Heart right ventricle (tissue), 16 donors: ENCODE data around the gene CAMK1D. TPM values are rescaled to one million over a fixed set of nuclear protein-coding genes. Genes with fewer than 3 reads are reported as not detected.
"Not testable (repeated sequence)": the region's sequence is repeated elsewhere in the genome, so short reads cannot be mapped to it uniquely, and the experiment has no call there.

Experiments
- ATAC-seq, 8 donors: fragments of 200-7000 bp; cut with Tn5 transposase; one replicate each; pipeline ENCODE4 v1.9.1; 2020; ENCODE audit warnings: mild to moderate bottlenecking in 8 of 8, moderate library complexity in 8 of 8, moderate number of reproducible peaks in 1 of 8
- DNase-seq, 2 donors: peaks; one replicate each; pipeline ENCODE4 v3.0.0-alpha.2; 2020
- H3K27ac ChIP-seq, 10 donors: fragments of 200-600 bp; sonication (generic) in 2 of 10; one replicate each; pipeline versions ENCODE4 v1.5.0 to v1.8.0; 2020 to 2022; ENCODE audit warnings: mild to moderate bottlenecking in 3 of 10
- H3K27me3 ChIP-seq, 7 donors: fragments of 200-600 bp; one replicate each; pipeline ENCODE4 v1.8.0; 2021 to 2022; ENCODE audit warnings: mild to moderate bottlenecking in 2 of 7
- H3K36me3 ChIP-seq, 9 donors: fragments of 200-600 bp; sonication (generic) in 1 of 9; one replicate each; pipeline versions ENCODE4 v1.5.0 to v1.8.0; 2020 to 2022; ENCODE audit warnings: mild to moderate bottlenecking in 2 of 9
- H3K4me1 ChIP-seq, 9 donors: fragments of 200-600 bp; sonication (generic) in 1 of 9; one replicate each; pipeline versions ENCODE4 v1.5.0 to v1.8.0; 2020 to 2022; ENCODE audit warnings: mild to moderate bottlenecking in 4 of 9
- H3K4me3 ChIP-seq, 10 donors: fragments of 200-600 bp; sonication (generic) in 2 of 10; one replicate each; pipeline versions ENCODE4 v1.5.0 to v1.8.0; 2020 to 2022; ENCODE audit warnings: mild to moderate bottlenecking in 7 of 10, moderate library complexity in 2 of 10
- H3K9me3 ChIP-seq, 11 donors: fragments of 200-600 bp in 10 of 11; sonication (generic) in 2 of 11; one replicate each; pipeline versions ENCODE4 v1.5.0 to v1.8.0; 2013 to 2022; ENCODE audit warnings: mild to moderate bottlenecking in 2 of 11, control low read depth in 1 of 11, moderate library complexity in 1 of 11
- CTCF ChIP-seq, 9 donors: fragments of 200-600 bp; sonication (generic) in 2 of 9; IDR thresholded peaks; one replicate each; pipeline versions ENCODE4 v1.5.0 to v1.8.0; 2021 to 2022; ENCODE audit warnings: antibody characterized with exemption in 9 of 9, mild to moderate bottlenecking in 5 of 9, moderate library complexity in 1 of 9
- WGBS, 2 donors: extraction: QIAGEN DNeasy Blood & Tissue Kit; methylation state at CpG; one replicate each; pipeline ENCODE4 v1.1.7; 2013; ENCODE audit warnings: inconsistent platforms in 1 of 2; 5-methylcytosine and 5-hydroxymethylcytosine counted together
- intact Hi-C, 10 donors: fragments of 100-400 bp; cut with DNase I; formaldehyde crosslinking; loops; one replicate each; pipeline versions ENCODE4 v1.11.1 to v1.14.2; 2022
- polyA plus RNA-seq, 2 donors: library from polyadenylated mRNA; stranded (reverse); fragments of 200-250 nt; gene quantifications; one replicate each; pipeline ENCODE4 v1.2.3, GENCODE V29; 2013
- total RNA-seq, 10 donors: library from RNA; stranded (reverse); fragmentation: NEBNext Ultra II Directional in 3 of 10; extraction: Animal tissue kit (Norgen Biotek cat#: 25700) in 3 of 10; gene quantifications; one replicate each; pipeline versions ENCODE4 v1.2.1 to v1.2.4, GENCODE V29; 2021 to 2023
- donor health status: Arrhythmogenic right ventricular cardiomyopathy.
- donor health status: ischemic (EF 13 %, LVEDD 7.1; RV severe dilation, severe dysfunction).
- donor health status: healthy with polysubstance abuse.
- donor health status: DM: no; HTN: yes; CAD: no.
- donor health status: DM: no; HTN: no; CAD: no.
- donor health status: ischemic (EF 25% LVEDD 6.9; RV normal size, moderate dysfunction).
- donor health status: ischemic (EF 25% LVEDD 5.7; RV mildly dilated, moderate dysfunction).
- donor health status: healthy.
- donor health status: DM: yes; HTN: yes; CAD: no.
- donor health status: Ischemic cardiomyopathy.
- donor health status: ischemic (EF 35%, LVEDD 5.7; RV mildly dilated, moderate dysfunction).
- donor health status: nonischemic (EF 11% LVEDD 7.7; RV severe dilation, severe dysfunction).
- donor health status: DM: yes; HTN: yes; CAD: no.
- donor health status: PGD.
- donor health status: ischemic (EF 29% LVEDD 5.4; RV normal size, mild dysfunction).
- donor health status: nonischemic (EF 23%, LVEDD 6.1; RV moderate dilation, normal function).

CAMK1D gene
- total and polyA plus RNA-seq, 12 donors: 1.3 to 17.7 (median 2.6) TPM

GRCh38 chr10:12742771-12743170, 393.4 kb downstream of the CAMK1D start:
- no peak for TF ChIP-seq CTCF (IDR thresholded peaks at IDR 0.05)
- WGBS, 2 donors: 84 to 88% methylated on average over 10 of the region's 10 CpGs
- no peaks in the 10 kb centered on the region for H3K36me3 ChIP-seq
- no peaks in the 10 kb centered on the region for H3K27me3 ChIP-seq
- intact Hi-C loops: no loop called here
- DNase-seq (no peak), ATAC-seq (no peak)
- no peak overlapping the region for H3K4me3 ChIP-seq
- H3K9me3 ChIP-seq: no peaks in the 10 kb centered on the region
- H3K4me1 ChIP-seq: peaks cover 0 to 23% (median 3%) of the 10 kb centered on the region in 9 donors
- peak overlapping the region in 1 of 10 donors; percentile 67 for H3K27ac ChIP-seq

- DNase-seq, ATAC-seq, H3K27ac ChIP-seq, intact Hi-C loops, H3K9me3 ChIP-seq, H3K36me3 ChIP-seq, H3K4me3 ChIP-seq, H3K27me3 ChIP-seq: not testable (repeated sequence)
- WGBS, 2 donors: 78 to 79% methylated on average over 3 of the region's 3 CpGs
- H3K4me1 ChIP-seq: peaks cover 0 to 23% (median 3%) of the 10 kb centered on the region in 9 donors
Measured at GRCh38 chr10:12743466-12743865, 394.1 kb downstream of the CAMK1D start.

- no peaks in the 10 kb centered on the region for H3K27me3 ChIP-seq
- DNase-seq: no peak
- intact Hi-C loops: no loop called here
- H3K27ac ChIP-seq: no peak overlapping the region
- H3K36me3 ChIP-seq: no peaks in the 10 kb centered on the region
- peaks cover 0 to 23% (median 3%) of the 10 kb centered on the region in 9 donors for H3K4me1 ChIP-seq
- H3K4me3 ChIP-seq: no peak overlapping the region
- H3K9me3 ChIP-seq: no peaks in the 10 kb centered on the region
- ATAC-seq: no peak
- 83 to 86% methylated on average over 4 of the region's 4 CpGs for WGBS, 2 donors
- no peak for TF ChIP-seq CTCF (IDR thresholded peaks at IDR 0.05)
Measured at GRCh38 chr10:12743941-12744340, 394.6 kb downstream of the CAMK1D start.

- Histone ChIP-seq H3K4me3 (no peak overlapping the region), H3K27me3 (no peaks in the 10 kb centered on the region), H3K27ac (no peak overlapping the region), H3K9me3 (no peaks in the 10 kb centered on the region), H3K36me3 (no peaks in the 10 kb centered on the region), H3K4me1 (no peaks in the 10 kb centered on the region)
- WGBS, 2 donors: 72 to 79% methylated on average over 4 of the region's 4 CpGs
- DNase-seq (no peak), ATAC-seq (no peak)
- intact Hi-C loops: no loop called here
- no peak for TF ChIP-seq CTCF (IDR thresholded peaks at IDR 0.05)
Measured at GRCh38 chr10:12748186-12748585, 398.8 kb downstream of the CAMK1D start.

- DNase-seq (no peak), ATAC-seq (no peak)
- no peak for TF ChIP-seq CTCF (IDR thresholded peaks at IDR 0.05)
- 88 to 90% methylated on average over 14 of the region's 14 CpGs for WGBS, 2 donors
- no peaks in the 10 kb centered on the region for H3K36me3 ChIP-seq
- intact Hi-C loops: no loop called here
- H3K4me1 ChIP-seq: no peaks in the 10 kb centered on the region
- no peaks in the 10 kb centered on the region for H3K9me3 ChIP-seq
- no peak overlapping the region for H3K4me3 ChIP-seq
- H3K27me3 ChIP-seq: no peaks in the 10 kb centered on the region
- no peak overlapping the region for H3K27ac ChIP-seq
Measured at GRCh38 chr10:12749760-12750478, 400.6 kb downstream of the CAMK1D start.
